K562 (cell line): ENCODE results near the gene PPP2R5A. TPM values are rescaled to one million over a fixed set of nuclear protein-coding genes. Genes with fewer than 3 reads are reported as not detected.

Experiments used
- BCL6 ChIP-seq: fragments of 250-450 bp; sonication (Bioruptor Pico); IDR thresholded peaks from 2 replicates; pipeline ENCODE4 v1.4.0; 2020
- DDX20 ChIP-seq: fragments of 450-650 bp; IDR thresholded peaks from 2 replicates; pipeline ENCODE4 v1.6.1; 2016; ENCODE audit warnings: missing genetic modification characterization, low read depth, mild to moderate bottlenecking, missing compliant biosample characterization, moderate library complexity
- DEAF1 ChIP-seq: fragments of 450-650 bp; formaldehyde crosslinking; IDR thresholded peaks from 2 replicates; pipeline ENCODE4 v1.4.0; 2020; ENCODE audit warnings: mild to moderate bottlenecking, moderate library complexity
- E2F8 ChIP-seq: fragments of 450-650 bp; IDR thresholded peaks from 2 replicates; pipeline ENCODE4 v1.7.1; 2018; ENCODE audit warnings: mild to moderate bottlenecking, low read depth; ENCODE audit not compliant: partially characterized antibody
- ELF4 ChIP-seq: fragments of 450-650 bp; formaldehyde crosslinking; IDR thresholded peaks from 2 replicates; pipeline ENCODE4 v1.4.0; 2022; ENCODE audit warnings: missing genetic modification characterization
- ETV1 ChIP-seq: fragments of 450-650 bp; conservative IDR thresholded peaks from 2 replicates; pipeline ENCODE4 v1.6.1; 2016; ENCODE audit warnings: missing genetic modification characterization, control low read depth, low read depth, missing compliant biosample characterization
- HDAC2 ChIP-seq: fragments of 450-650 bp; IDR thresholded peaks from 2 replicates; pipeline ENCODE4 v1.6.1; 2016; ENCODE audit warnings: mild to moderate bottlenecking
- MNT ChIP-seq, 2 experiments: fragments of 450-650 bp; conservative IDR thresholded peaks; 2 replicates each; pipeline ENCODE4 v1.6.1; 2017; ENCODE audit warnings: mild to moderate bottlenecking in 2 of 2, moderate library complexity in 2 of 2
- MTA1 ChIP-seq: fragments of 450-650 bp; IDR thresholded peaks from 2 replicates; pipeline ENCODE4 v1.6.1; 2017; ENCODE audit warnings: borderline replicate concordance
- MYNN ChIP-seq, 2 experiments: sonication (generic); formaldehyde crosslinking in 1 of 2; IDR thresholded peaks; 2 replicates each; pipeline versions ENCODE4 v1.5.0 to v1.6.1; 2016 to 2020; ENCODE audit warnings: antibody characterized with exemption in 1 of 2, missing genetic modification reagents in 1 of 2
- POLR2AphosphoS2 ChIP-seq: IDR thresholded peaks from 2 replicates; pipeline ENCODE4 v1.6.1; 2012; ENCODE audit warnings: low read length, improper control_type of control experiment
- SMARCE1 ChIP-seq: fragments of 450-650 bp; IDR thresholded peaks from 2 replicates; pipeline ENCODE4 v1.7.1; 2016; ENCODE audit warnings: mild to moderate bottlenecking
- TSHZ1 ChIP-seq: fragments of 250-450 bp; sonication (Bioruptor Pico); IDR thresholded peaks from 2 replicates; pipeline ENCODE4 v1.4.0; 2020; ENCODE audit warnings: mild to moderate bottlenecking, moderate library complexity
- ZBTB17 ChIP-seq: fragments of 450-650 bp; formaldehyde crosslinking; IDR thresholded peaks from 2 replicates; pipeline ENCODE4 v1.4.0; 2020; ENCODE audit warnings: mild to moderate bottlenecking
- ZNF639 ChIP-seq, 2 experiments: fragments of 200-800 bp in 1 of 2; sonication (Bioruptor generic) in 1 of 2; sonication (generic) in 1 of 2; formaldehyde crosslinking in 1 of 2; IDR thresholded peaks in 1 of 2; conservative IDR thresholded peaks in 1 of 2; 2 replicates each; pipeline versions ENCODE4 v1.5.0 to v1.6.1; 2016 to 2020; ENCODE audit warnings: missing compliant biosample characterization in 1 of 2, missing genetic modification characterization in 1 of 2, missing genetic modification reagents in 1 of 2
- polyA plus RNA-seq, 8 experiments: library from polyadenylated mRNA; depleted of rRNA in 4 of 8; stranded (reverse) in 5 of 8; unstranded in 3 of 8; fragments of >200 nt; fragmentation: Nextera tagmentation in 2 of 8; fragmentation: Illumina TruSeq in 1 of 8; extraction: Ambion mirVana in 2 of 8; extraction: Trizol in 1 of 8; gene quantifications; 2 replicates each; pipeline versions ENCODE4 v1.2.1 to v1.2.3, GENCODE V29; 2011 to 2014; ENCODE audit warnings: inconsistent platforms in 1 of 8, missing spikeins in 1 of 8
- total RNA-seq, 7 experiments: library from RNA; depleted of rRNA in 6 of 7; stranded (reverse); fragments of >200 nt in 6 of 7; fragmentation: Illumina TruSeq in 2 of 7; extraction: Trizol in 2 of 7; gene quantifications; 2 replicates each; pipeline versions ENCODE4 v1.2.1 to v1.2.3, GENCODE V29; 2011 to 2021; ENCODE audit warnings: low replicate concordance in 1 of 7

The PPP2R5A gene
- total and polyA plus RNA-seq, 9 of the 15 experiments (the other 6 are each of a cell fraction or from before 2014, with no cell fraction given), result 26.9 to 106 (median 64.3) TPM

- TF ChIP-seq MNT (conservative IDR thresholded peaks at IDR 0.05) (0 out of 4 replicates have a peak, but pooled peaks of 1 of the 2 experiments have one; percentile 29), E2F8 (no peak), SMARCE1 (0 out of 2 replicates have a peak, but pooled peaks have one; percentile 34), BCL6 (no peak), POLR2AphosphoS2 (no peak), HDAC2 (no peak), MTA1 (peak; percentile 72), MYNN (IDR thresholded peaks at IDR 0.05) (no peak), MYNN (CRISPR knock-in tag; IDR thresholded peaks at IDR 0.05) (no peak), TSHZ1 (CRISPR knock-in tag) (no peak), DDX20 (tag) (no peak), ZBTB17 (no peak), ELF4 (CRISPR knock-in tag) (0 out of 2 replicates have a peak, but pooled peaks have one; percentile 44), DEAF1 (CRISPR knock-in tag) (peak; percentile 96), ETV1 (0 out of 2 replicates have a peak, but pooled peaks have one; percentile 44), ZNF639 (CRISPR knock-in tag; conservative IDR thresholded peaks at IDR 0.05 in 1 of 2, IDR thresholded peaks at IDR 0.05 in 1 of 2) (peak in 1 of 2 experiments; percentile 38; a peak in 1 of 4 replicates)
Observed at GRCh38 chr1:212291505-212292134, 6.4 kb downstream of the PPP2R5A start (continued).
